ENCODE measurements around the gene PHACTR4.

Gene PHACTR4

GRCh38 chr1:28441674-28442073, 72.1 kb downstream of the PHACTR4 start:
- TF ChIP-seq ZNF837 (tag by site-specific recombination; IDR thresholded peaks at IDR 0.05) (no peak), ZNF558 (tag by site-specific recombination; IDR thresholded peaks at IDR 0.05) (no peak), ZBTB1 (tag by site-specific recombination; IDR thresholded peaks at IDR 0.05) (no peak), HOXD13 (CRISPR knock-in tag; IDR thresholded peaks at IDR 0.05; ENCODE audit: borderline replicate concordance) (no peak), KLF17 (tag by site-specific recombination; IDR thresholded peaks at IDR 0.05) (no peak), ZFP41 (tag by site-specific recombination; IDR thresholded peaks at IDR 0.05; ENCODE audit: borderline replicate concordance) (no peak), ZNF24 (tag by site-specific recombination; IDR thresholded peaks at IDR 0.05) (no peak), ZNF776 (tag by site-specific recombination; IDR thresholded peaks at IDR 0.05; ENCODE audit: borderline replicate concordance) (no peak), ZNF623 (tag by site-specific recombination; IDR thresholded peaks at IDR 0.05) (no peak), ZNF157 (tag by site-specific recombination; IDR thresholded peaks at IDR 0.05) (no peak), ZNF621 (tag by site-specific recombination; IDR thresholded peaks at IDR 0.05) (no peak)
- TF ChIP-seq, protein P1, sequence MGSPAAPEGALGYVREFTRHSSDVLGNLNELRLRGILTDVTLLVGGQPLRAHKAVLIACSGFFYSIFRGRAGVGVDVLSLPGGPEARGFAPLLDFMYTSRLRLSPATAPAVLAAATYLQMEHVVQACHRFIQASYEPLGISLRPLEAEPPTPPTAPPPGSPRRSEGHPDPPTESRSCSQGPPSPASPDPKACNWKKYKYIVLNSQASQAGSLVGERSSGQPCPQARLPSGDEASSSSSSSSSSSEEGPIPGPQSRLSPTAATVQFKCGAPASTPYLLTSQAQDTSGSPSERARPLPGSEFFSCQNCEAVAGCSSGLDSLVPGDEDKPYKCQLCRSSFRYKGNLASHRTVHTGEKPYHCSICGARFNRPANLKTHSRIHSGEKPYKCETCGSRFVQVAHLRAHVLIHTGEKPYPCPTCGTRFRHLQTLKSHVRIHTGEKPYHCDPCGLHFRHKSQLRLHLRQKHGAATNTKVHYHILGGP (tag by site-specific recombination; IDR thresholded peaks at IDR 0.05), result no peak
- TF ChIP-seq, protein P2, sequence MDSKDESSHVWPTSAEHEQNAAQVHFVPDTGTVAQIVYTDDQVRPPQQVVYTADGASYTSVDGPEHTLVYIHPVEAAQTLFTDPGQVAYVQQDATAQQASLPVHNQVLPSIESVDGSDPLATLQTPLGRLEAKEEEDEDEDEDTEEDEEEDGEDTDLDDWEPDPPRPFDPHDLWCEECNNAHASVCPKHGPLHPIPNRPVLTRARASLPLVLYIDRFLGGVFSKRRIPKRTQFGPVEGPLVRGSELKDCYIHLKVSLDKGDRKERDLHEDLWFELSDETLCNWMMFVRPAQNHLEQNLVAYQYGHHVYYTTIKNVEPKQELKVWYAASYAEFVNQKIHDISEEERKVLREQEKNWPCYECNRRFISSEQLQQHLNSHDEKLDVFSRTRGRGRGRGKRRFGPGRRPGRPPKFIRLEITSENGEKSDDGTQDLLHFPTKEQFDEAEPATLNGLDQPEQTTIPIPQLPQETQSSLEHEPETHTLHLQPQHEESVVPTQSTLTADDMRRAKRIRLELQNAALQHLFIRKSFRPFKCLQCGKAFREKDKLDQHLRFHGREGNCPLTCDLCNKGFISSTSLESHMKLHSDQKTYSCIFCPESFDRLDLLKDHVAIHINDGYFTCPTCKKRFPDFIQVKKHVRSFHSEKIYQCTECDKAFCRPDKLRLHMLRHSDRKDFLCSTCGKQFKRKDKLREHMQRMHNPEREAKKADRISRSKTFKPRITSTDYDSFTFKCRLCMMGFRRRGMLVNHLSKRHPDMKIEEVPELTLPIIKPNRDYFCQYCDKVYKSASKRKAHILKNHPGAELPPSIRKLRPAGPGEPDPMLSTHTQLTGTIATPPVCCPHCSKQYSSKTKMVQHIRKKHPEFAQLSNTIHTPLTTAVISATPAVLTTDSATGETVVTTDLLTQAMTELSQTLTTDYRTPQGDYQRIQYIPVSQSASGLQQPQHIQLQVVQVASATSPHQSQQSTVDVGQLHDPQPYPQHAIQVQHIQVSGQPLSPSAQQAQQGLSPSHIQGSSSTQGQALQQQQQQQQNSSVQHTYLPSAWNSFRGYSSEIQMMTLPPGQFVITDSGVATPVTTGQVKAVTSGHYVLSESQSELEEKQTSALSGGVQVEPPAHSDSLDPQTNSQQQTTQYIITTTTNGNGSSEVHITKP (tag by site-specific recombination; IDR thresholded peaks at IDR 0.05), result no peak
- TF ChIP-seq, protein P3, sequence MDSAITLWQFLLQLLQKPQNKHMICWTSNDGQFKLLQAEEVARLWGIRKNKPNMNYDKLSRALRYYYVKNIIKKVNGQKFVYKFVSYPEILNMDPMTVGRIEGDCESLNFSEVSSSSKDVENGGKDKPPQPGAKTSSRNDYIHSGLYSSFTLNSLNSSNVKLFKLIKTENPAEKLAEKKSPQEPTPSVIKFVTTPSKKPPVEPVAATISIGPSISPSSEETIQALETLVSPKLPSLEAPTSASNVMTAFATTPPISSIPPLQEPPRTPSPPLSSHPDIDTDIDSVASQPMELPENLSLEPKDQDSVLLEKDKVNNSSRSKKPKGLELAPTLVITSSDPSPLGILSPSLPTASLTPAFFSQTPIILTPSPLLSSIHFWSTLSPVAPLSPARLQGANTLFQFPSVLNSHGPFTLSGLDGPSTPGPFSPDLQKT (IDR thresholded peaks at IDR 0.05; ENCODE audit: borderline replicate concordance, low read depth, low read length), result no peak
- Histone ChIP-seq H3K27ac (ENCODE audit: extremely low read depth, low read depth, low read length) (no peak overlapping the region), H3K4me3 (ENCODE audit: low read depth, low read length) (no peak overlapping the region), H3K9me3 (ENCODE audit: control insufficient read depth, insufficient read depth, low read depth, low read length) (no peaks in the 10 kb centered on the region), H3K36me3 (ENCODE audit: control insufficient read depth in 2 of 2, insufficient read depth in 1 of 2, low read length in 2 of 2) (no peaks in the 10 kb centered on the region), H3K4me1 (ENCODE audit: control insufficient read depth, insufficient read depth, low read length) (peaks cover 9% of the 10 kb centered on the region; the same call in 1 of the 2 replicates)
- ChIA-PET CTCF (no interaction called here), POLR2A (no interaction called here)

DNA sequence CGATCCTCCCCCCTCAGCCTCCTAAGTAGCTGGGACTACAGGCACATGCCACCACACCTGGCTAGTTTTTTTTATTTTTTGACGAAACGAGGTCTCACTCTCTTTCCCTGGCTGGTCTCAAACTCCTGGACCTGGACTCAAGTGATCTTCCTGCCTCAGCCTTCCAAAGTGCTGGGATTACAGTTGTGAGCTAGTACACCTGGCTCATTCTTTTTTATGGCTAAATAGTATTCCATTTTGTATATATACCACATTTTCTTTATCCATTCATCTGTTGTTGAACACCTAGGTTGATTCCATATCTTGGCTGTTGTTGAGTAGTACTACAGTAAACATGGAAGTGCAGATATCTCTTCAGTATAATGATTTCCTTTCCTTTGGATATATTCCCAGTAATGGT, 74.0 kb downstream of the PHACTR4 start:
- Histone ChIP-seq H3K4me1 (ENCODE audit: control insufficient read depth, insufficient read depth, low read length) (0 out of 2 replicates have a peak, but pooled peaks cover 4% of the 10 kb centered on the region), H3K9me3 (ENCODE audit: control insufficient read depth, insufficient read depth, low read depth, low read length) (no peaks in the 10 kb centered on the region), H3K27ac (ENCODE audit: extremely low read depth, low read depth, low read length) (no peak overlapping the region), H3K36me3 (ENCODE audit: control insufficient read depth in 2 of 2, insufficient read depth in 1 of 2, low read length in 2 of 2) (no peaks in the 10 kb centered on the region), H3K4me3 (ENCODE audit: low read depth, low read length) (no peak overlapping the region)
- POLR2A ChIA-PET, result no interaction called here
- CTCF ChIA-PET, result no interaction called here
- TF ChIP-seq ZNF580 (tag by site-specific recombination; IDR thresholded peaks at IDR 0.05) (0 out of 2 replicates have a peak, but pooled peaks have one; percentile 51), ZBTB1 (tag by site-specific recombination; IDR thresholded peaks at IDR 0.05) (no peak), ZNF169 (tag by site-specific recombination; IDR thresholded peaks at IDR 0.05) (no peak), ZNF146 (tag by site-specific recombination; IDR thresholded peaks at IDR 0.05) (peak; percentile 94)

Measured in HEK293 (cell line).